Fibroblast of upper back skin (primary cell): Measurements from ENCODE around the gene CYB5A.
"Not testable (repeated sequence)": the region's sequence is repeated elsewhere in the genome, so short reads cannot be mapped to it uniquely, and the experiment has no call there.

ENCODE experiments used
- DNase-seq: peaks from one replicate; pipeline ENCODE4 v3.0.0-alpha.2; 2013

CYB5A gene

GRCh38 chr18:74294526-74294925, 2.8 kb upstream of the CYB5A start:
- peak; percentile 28 for DNase-seq

DNA sequence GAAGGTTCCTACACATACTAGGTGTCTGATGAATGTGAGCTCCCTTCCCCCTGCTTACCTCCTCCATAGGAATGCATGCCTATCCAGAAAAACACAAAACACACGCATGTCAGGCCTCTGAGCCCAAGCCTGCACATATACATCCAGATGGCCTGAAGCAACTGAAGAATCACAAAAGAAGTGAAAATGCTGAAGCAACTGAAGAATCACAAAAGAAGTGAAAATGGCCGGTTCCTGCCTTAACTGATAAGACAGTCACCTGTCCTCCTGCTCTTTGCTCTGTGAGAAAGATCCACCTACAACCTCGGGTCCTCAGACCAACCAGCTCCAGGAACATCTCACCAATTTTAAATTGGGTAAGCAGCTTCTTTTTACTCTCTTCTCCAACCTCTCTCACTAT, 1.2 kb upstream of the CYB5A start:
- DNase-seq = not testable (repeated sequence)

GRCh38 chr18:74292541-74292858, 737 bp upstream of the CYB5A start:
- no peak for DNase-seq

- no peak for DNase-seq
Measured at GRCh38 chr18:74291472-74291770, 342 bp downstream of the CYB5A start.

DNA sequence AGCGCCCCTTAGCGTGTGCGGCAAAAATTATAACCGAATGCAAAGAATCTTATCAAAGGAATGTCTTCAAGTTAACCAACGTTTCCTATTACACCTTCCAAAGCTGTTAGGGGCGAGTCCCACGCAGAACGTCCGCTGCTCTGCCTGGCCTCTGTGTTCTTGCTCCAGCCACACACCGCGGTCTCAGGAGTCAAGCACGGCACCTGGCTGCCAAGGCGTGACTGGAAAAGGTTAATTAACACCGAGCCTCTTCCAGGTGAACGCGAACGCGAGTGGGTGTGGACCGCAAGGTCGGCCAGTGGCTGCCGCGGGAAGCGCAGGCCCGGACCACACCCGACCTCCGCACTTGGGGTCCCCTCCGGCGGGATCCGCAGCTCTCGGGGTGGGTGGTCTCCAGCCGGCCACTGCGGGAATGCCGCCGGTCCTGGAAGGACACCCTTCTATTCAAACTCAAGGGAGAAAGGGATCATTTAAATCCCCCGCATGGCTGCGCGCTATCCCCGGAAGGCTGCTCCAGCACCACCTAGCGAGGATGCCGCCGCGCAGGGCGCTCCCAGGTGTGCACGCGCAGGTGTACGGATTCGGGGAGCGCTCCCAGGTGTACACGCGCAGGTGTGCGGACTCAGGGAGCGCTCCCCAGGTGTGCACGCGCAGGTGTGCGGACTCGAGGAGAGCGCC, 830 bp downstream of the CYB5A start:
- no peak for DNase-seq

DNA sequence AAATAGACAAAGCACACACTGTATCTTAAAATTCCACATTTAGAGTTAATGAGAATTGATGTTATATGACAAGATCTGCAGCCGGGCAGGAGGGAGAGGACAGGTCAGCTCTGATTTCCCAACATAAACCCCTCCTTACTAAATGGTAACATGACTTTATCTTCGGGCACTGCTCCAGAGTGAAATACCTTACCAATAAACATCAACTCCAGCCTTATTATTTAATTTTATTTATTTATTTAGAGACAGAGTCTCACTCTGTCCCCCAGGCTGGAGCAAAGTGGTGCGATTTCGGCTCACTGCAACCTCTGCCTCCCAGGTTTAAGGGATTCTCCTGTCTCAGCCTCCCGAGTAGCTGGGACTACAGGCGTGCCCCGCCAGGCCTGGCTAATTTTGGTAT, 1.7 kb downstream of the CYB5A start:
- no peak for DNase-seq

DNA sequence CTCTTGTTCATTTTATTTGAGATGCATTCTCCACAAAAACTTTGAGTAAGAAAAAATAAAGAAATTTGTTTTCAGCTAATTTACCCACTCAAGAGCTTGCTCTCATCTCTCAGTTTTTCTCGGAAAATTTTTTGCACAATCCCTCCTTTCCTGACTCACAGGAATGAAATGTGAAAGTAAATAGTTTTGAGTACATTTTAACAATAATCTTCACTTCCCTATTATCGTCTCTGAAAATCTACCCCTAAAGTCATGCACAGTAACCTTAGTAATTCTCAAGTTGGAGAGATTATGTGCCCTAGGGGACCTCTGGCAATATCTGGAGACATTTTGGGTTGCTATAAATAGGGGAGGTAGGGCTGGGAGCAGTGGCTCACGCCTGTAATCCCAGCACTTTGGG, 2.6 kb downstream of the CYB5A start:
- peak; percentile 9 for DNase-seq

DNA sequence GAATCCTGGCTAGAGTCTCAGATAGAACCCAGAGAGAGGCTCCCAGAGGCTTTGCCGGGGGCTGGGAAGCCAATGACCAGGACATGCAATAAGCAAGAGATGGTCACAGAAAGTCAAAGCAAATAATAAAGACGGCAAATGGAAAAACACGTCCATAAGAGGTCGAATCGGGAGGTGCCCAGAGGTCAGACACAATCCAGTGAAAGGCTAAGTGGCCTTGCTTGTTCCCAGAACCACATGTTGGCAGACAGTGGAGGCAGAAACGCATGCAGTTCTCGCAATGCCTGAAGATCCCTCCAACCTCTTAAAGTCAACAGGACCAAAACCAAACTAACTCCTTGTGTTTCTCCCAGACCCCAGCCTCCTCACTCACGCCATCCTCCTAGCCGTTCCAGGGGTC, 3.0 kb downstream of the CYB5A start:
- DNase-seq = no peak

- DNase-seq = no peak
Measured at GRCh38 chr18:74288041-74288440, 3.7 kb downstream of the CYB5A start.

GRCh38 chr18:74286856-74287255, 4.9 kb downstream of the CYB5A start:
- DNase-seq = no peak

DNA sequence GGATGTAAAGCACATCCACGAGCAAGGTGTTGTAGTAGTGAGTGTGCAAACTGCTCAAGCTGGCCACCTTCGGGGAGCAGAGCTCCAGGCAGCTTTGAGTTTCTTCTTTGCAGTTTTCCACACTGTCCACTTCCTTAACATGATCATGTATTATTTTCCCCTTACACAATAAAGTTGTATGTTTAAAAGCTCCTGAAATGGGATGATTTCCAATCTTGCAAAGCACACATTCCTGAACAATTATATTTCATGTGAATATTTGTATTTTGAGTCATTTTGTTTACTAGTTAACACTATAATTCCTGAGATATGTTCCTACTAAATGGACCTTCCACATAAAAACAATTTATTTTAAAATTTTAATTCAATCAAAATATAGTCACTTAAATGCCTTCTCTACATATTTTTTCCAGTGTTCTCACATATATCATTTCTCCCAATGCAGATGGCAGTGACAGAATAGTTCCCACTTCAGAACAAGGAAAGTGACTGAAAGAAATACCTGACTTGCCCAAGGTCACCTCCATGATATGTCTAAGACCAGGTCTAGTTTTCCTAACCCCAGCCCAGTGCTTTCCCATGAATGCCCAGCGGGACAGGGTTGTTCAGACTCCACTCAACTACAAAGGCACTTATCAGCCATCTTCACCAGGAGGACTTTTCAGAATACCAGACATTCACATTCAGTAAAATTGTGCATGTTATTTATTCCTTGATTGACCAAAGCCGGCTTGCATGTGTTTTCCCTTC, 5.5 kb downstream of the CYB5A start:
- DNase-seq = no peak

DNA sequence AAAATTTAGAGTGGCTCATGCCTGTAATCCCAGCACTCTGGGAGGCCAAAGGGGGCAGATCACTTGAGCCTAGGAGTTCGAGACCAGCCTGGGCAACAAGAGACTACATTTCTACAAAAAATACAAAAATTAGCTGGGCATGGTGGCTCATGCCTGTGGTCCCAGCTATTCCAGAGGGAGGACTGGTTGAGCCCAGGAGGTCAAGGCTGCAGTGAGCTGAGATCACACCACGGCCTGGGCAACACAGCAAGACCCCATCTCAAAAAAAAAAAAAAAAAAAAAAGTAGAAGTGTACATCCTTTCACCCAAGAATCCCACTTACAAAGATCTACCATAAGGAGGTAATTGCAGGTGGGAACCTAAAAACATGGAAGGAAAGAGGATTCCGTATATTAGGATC, 6.2 kb downstream of the CYB5A start:
- DNase-seq = not testable (repeated sequence)

DNA sequence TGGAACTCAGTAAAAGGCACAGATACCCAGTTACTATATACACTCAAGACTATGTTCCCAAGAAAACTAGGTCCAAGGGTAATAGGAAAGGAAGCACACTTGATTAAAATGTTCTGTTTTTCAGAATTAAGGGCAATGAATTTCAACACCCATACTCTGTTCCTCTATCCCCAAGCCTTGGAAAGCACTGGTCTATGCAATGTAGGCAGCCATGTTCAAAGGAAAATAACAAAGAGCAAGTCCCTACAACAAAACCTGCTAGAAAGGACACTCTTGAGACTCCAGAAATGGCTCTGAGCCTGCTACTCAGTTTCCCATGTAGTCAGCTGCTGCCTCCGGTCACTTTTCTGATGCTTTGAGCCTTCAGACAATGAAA, 6.8 kb downstream of the CYB5A start:
- no peak for DNase-seq

GRCh38 chr18:74284191-74284979, 7.4 kb downstream of the CYB5A start:
- no peak for DNase-seq

- DNase-seq = no peak
Measured at GRCh38 chr18:74283646-74284045, 8.1 kb downstream of the CYB5A start.

DNA sequence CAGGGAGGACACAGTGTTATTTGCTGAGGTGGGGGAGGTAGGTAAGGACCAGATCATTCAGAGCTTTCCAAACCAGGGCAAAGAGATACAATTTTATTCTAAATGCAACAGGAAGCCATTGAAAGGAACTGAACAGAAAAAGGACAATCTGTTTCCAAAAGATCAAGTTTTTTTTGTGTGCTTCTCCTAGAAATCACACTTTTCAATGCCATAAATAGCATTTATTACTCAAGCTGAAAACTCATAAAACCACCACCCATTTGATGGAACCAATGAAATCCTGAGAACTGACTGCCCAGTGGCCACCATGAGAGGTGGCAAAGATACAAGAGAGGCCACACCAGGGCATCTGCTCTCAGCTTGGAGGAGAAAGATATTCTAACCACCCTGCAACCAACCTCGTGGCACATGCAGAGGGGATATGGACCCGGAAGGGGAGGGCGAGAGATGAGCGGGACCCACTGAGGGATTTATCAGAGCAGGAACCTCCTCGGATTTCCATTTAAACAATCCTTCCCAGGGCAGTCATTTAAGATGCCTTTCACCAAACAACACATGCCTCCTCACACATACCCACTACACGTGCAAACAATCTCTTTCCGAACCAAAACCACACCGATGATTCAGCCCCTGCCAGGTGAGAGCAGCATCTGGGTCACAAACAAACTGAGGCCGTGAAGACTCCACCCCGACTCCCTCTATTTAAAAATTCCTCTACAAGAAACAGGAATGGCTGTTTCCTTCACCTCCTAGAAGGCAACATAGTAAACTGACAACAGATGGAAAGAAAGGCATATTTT, 8.8 kb downstream of the CYB5A start:
- no peak for DNase-seq

- DNase-seq = no peak
Measured at GRCh38 chr18:74281980-74282754, 9.6 kb downstream of the CYB5A start.

GRCh38 chr18:74281011-74281979, 10.5 kb downstream of the CYB5A start:
- no peak for DNase-seq

GRCh38 chr18:74278983-74279382, 12.8 kb downstream of the CYB5A start:
- no peak for DNase-seq

GRCh38 chr18:74278058-74278457, 13.7 kb downstream of the CYB5A start:
- DNase-seq = no peak

DNA sequence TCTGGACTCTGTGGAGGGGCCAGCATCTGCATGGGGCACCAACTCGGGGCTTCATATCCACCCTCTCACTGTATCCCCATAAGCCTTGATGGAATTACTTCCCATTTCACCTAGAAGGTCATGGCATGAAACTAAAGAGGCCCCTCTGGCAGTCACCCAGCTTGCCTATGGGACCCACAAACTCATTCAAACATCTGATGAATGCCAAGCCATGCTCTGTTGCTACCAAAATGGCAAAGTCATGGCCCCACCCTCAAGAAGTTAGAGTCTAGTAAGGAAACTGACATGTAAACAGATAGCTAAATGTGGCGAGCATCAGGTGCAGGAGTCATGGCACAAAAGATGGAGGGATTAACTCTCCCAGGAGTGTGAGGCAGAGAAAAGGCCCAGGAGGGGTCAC, 14.5 kb downstream of the CYB5A start:
- DNase-seq = no peak
